SK-N-SH (cell line): ENCODE results near the gene ANTKMT. TPM values are rescaled to one million over a fixed set of nuclear protein-coding genes. Genes with fewer than 3 reads are reported as not detected.

Experiments
- CTCF ChIA-PET: fragments of 300-600, 350-600 bp; formaldehyde crosslinking; extraction: SDS; loops from one replicate; lab custom pipeline; 2021; lab: Yijun Ruan, JAX
- POLR2A ChIA-PET: fragments of 350-600 bp; sonication (Branson Sonifier 250); formaldehyde crosslinking; extraction: SDS; loops from one replicate; lab custom pipeline; 2020; ENCODE audit warnings: antibody characterized with exemption, inconsistent platforms; lab: Yijun Ruan, JAX
- DNase-seq: peaks from one replicate; pipeline ENCODE4 v3.0.0; 2012
- H2AFZ ChIP-seq: fragments of 200-600 bp; sonication (generic); 2 replicates; pipeline ENCODE4 v1.8.1; 2016; ENCODE audit warnings: antibody characterized with exemption, mild to moderate bottlenecking, low read depth
- H3F3A ChIP-seq: fragments of 200-600 bp; sonication (generic); replicated peaks from 2 replicates; pipeline ENCODE3; 2016; ENCODE audit warnings: antibody characterized with exemption, mild to moderate bottlenecking; ENCODE audit not compliant: insufficient read depth
- H3K27ac ChIP-seq, 2 experiments: fragments of 200-500 bp in 1 of 2; fragments of 200-600 bp in 1 of 2; sonication (Bioruptor generic) in 1 of 2; sonication (generic), shearing (Covaris generic) in 1 of 2; 2 replicates each; pipeline versions ENCODE4 v1.5.1 to v1.6.1; 2014 to 2016; ENCODE audit warnings: low read depth in 2 of 2, inconsistent platforms in 1 of 2, low read length in 1 of 2, mild to moderate bottlenecking in 1 of 2, mixed read lengths in 1 of 2
- H3K27me3 ChIP-seq: fragments of 200-600 bp; sonication (generic), shearing (Covaris generic); 2 replicates; pipeline ENCODE4 v1.6.1; 2016; ENCODE audit warnings: mixed run types; ENCODE audit not compliant: insufficient read depth
- H3K36me3 ChIP-seq, 2 experiments: fragments of 200-500 bp in 1 of 2; fragments of 200-600 bp in 1 of 2; sonication (Bioruptor generic) in 1 of 2; sonication (generic) in 1 of 2; replicated peaks in 1 of 2; 2 replicates each; pipeline versions ENCODE3 to v1.5.1; 2014 to 2016; ENCODE audit warnings: low read length in 1 of 2, mild to moderate bottlenecking in 1 of 2; ENCODE audit not compliant: insufficient read depth in 2 of 2, control insufficient read depth in 1 of 2
- H3K4me1 ChIP-seq, 2 experiments: fragments of 200-500 bp in 1 of 2; fragments of 200-600 bp in 1 of 2; sonication (Bioruptor generic) in 1 of 2; sonication (generic), shearing (Covaris generic) in 1 of 2; 2 replicates each; pipeline versions ENCODE4 v1.5.1 to v1.6.1; 2014 to 2016; ENCODE audit warnings: low read depth in 1 of 2, low read length in 1 of 2, mixed run types in 1 of 2; ENCODE audit not compliant: insufficient read depth in 2 of 2, control insufficient read depth in 1 of 2
- H3K4me2 ChIP-seq: fragments of 200-600 bp; sonication (generic), shearing (Covaris generic); 2 replicates; pipeline ENCODE4 v1.6.1; 2017; ENCODE audit warnings: mixed run types
- H3K4me3 ChIP-seq, 2 experiments: fragments of 200-500 bp in 1 of 2; fragments of 200-600 bp in 1 of 2; sonication (Bioruptor generic) in 1 of 2; sonication (generic), shearing (Covaris generic) in 1 of 2; 2 replicates each; pipeline versions ENCODE4 v1.5.1 to v1.8.1; 2014 to 2016; ENCODE audit warnings: low read depth in 2 of 2, inconsistent platforms in 1 of 2, low read length in 1 of 2, mild to moderate bottlenecking in 1 of 2, mixed read lengths in 1 of 2, moderate library complexity in 1 of 2
- H3K79me2 ChIP-seq: fragments of 200-600 bp; sonication (generic); 2 replicates; pipeline ENCODE4 v1.8.1; 2017; ENCODE audit warnings: mild to moderate bottlenecking; ENCODE audit not compliant: insufficient read depth
- H3K9ac ChIP-seq: fragments of 200-600 bp; sonication (generic); 2 replicates; pipeline ENCODE4 v1.6.1; 2017; ENCODE audit warnings: mixed run types
- H3K9me2 ChIP-seq: fragments of 200-600 bp; sonication (generic); 2 replicates; pipeline ENCODE4 v1.6.1; 2017; ENCODE audit warnings: mixed run types
- H3K9me3 ChIP-seq: fragments of 200-600 bp; sonication (generic); 2 replicates; pipeline ENCODE4 v1.6.1; 2017; ENCODE audit warnings: mixed run types, mild to moderate bottlenecking, moderate library complexity
- H4K20me1 ChIP-seq: fragments of 200-600 bp; sonication (generic); 2 replicates; pipeline ENCODE4 v1.6.1; 2017; ENCODE audit warnings: mild to moderate bottlenecking, mixed run types; ENCODE audit not compliant: insufficient read depth
- CTCF ChIP-seq: fragments of 200-600 bp; sonication (generic); IDR thresholded peaks from 2 replicates; pipeline ENCODE4 v1.6.1; 2017; ENCODE audit warnings: antibody characterized with exemption, mild to moderate bottlenecking, moderate library complexity
- FOSL2 ChIP-seq: IDR thresholded peaks from 2 replicates; pipeline ENCODE4 v1.4.0; 2012; ENCODE audit warnings: low read depth, mild to moderate bottlenecking, moderate library complexity, borderline replicate concordance
- JUND ChIP-seq: IDR thresholded peaks from 2 replicates; pipeline ENCODE4 v1.4.0; 2012
- MEF2A ChIP-seq: IDR thresholded peaks from 2 replicates; pipeline ENCODE4 v1.4.0; 2012; ENCODE audit warnings: low read depth, borderline replicate concordance
- NFIC ChIP-seq: IDR thresholded peaks from 2 replicates; pipeline ENCODE4 v1.4.0; 2012; ENCODE audit warnings: borderline replicate concordance
- NRF1 ChIP-seq: IDR thresholded peaks from 2 replicates; pipeline ENCODE4 v1.6.1; 2012; ENCODE audit warnings: low read depth, mild to moderate bottlenecking, low read length
- PBX3 ChIP-seq: IDR thresholded peaks from 2 replicates; pipeline ENCODE4; 2012
- POLR2AphosphoS5 ChIP-seq: IDR thresholded peaks from 2 replicates; pipeline ENCODE4 v1.6.1; 2012; ENCODE audit warnings: low read depth, low read length
- RAD21 ChIP-seq: IDR thresholded peaks from 2 replicates; pipeline ENCODE4 v1.6.1; 2012; ENCODE audit warnings: mild to moderate bottlenecking, low read length
- RFX5 ChIP-seq: IDR thresholded peaks from 2 replicates; pipeline ENCODE4 v1.6.1; 2012; ENCODE audit warnings: mild to moderate bottlenecking, improper control_type of control experiment, low read length
- RXRA ChIP-seq: IDR thresholded peaks from 2 replicates; pipeline ENCODE4 v1.4.0; 2012; ENCODE audit warnings: low read depth, mild to moderate bottlenecking, borderline replicate concordance
- SIN3A ChIP-seq: IDR thresholded peaks from 2 replicates; pipeline ENCODE4 v1.6.1; 2012; ENCODE audit warnings: low read depth, mild to moderate bottlenecking, low read length, moderate library complexity, borderline replicate concordance
- SMC3 ChIP-seq: IDR thresholded peaks from 2 replicates; pipeline ENCODE4 v1.6.1; 2012; ENCODE audit warnings: low read depth, low read length, improper control_type of control experiment
- TAF1 ChIP-seq: IDR thresholded peaks from 2 replicates; pipeline ENCODE4 v1.6.1; 2012; ENCODE audit warnings: low read depth, mild to moderate bottlenecking, low read length, moderate library complexity, borderline replicate concordance
- TCF12 ChIP-seq: IDR thresholded peaks from 2 replicates; pipeline ENCODE4 v1.4.0; 2012
- TEAD4 ChIP-seq: IDR thresholded peaks from 2 replicates; pipeline ENCODE4 v1.4.0; 2012; ENCODE audit warnings: mild to moderate bottlenecking, borderline replicate concordance; ENCODE audit not compliant: insufficient read depth
- USF1 ChIP-seq: IDR thresholded peaks from 2 replicates; pipeline ENCODE4 v1.4.0; 2012; ENCODE audit warnings: low read depth, borderline replicate concordance
- YY1 ChIP-seq: IDR thresholded peaks from 2 replicates; pipeline ENCODE4 v1.4.0; 2012; ENCODE audit warnings: low read depth, mild to moderate bottlenecking
- ZBTB33 ChIP-seq: IDR thresholded peaks from 2 replicates; pipeline ENCODE4 v1.4.0; 2012; ENCODE audit warnings: low read depth, borderline replicate concordance
- WGBS: methylation state at CpG from one replicate; pipeline ENCODE4 v1.1.6; 2017; ENCODE audit warnings: low lambda C conversion rate; 5-methylcytosine and 5-hydroxymethylcytosine counted together
- polyA plus RNA-seq, 3 experiments: library from polyadenylated mRNA; depleted of rRNA; stranded (reverse); fragments of >200 nt; gene quantifications; 2 replicates each; pipeline ENCODE4 v1.2.3, GENCODE V29; 2012
- TF ChIP-seq, protein P1 (sequence below): IDR thresholded peaks from 2 replicates; pipeline ENCODE4 v1.6.1; 2012; ENCODE audit warnings: mild to moderate bottlenecking, low read depth, low read length, moderate library complexity
- TF ChIP-seq, protein P2 (sequence below): fragments of 150-350 bp; IDR thresholded peaks from 2 replicates; pipeline ENCODE4 v1.6.1; 2016; ENCODE audit warnings: mild to moderate bottlenecking, low read depth, low read length

ANTKMT gene
- polyA plus RNA-seq, 1 of the 3 experiments (the other 2 are of a cell fraction): 57.4 TPM

GRCh38 chr16:726438-727290, 5.7 kb downstream of the ANTKMT start, which contains the start of the genes CCDC78 and HAGHL:
CCDC78 (minus strand) TSS chr16:726443; CDS start chr16:726367, 76 bp downstream.
HAGHL (plus strand) TSS chr16:727106; CDS start chr16:727510, 404 bp downstream.
- peak within 1 kb of the TSS; percentile 78 to 82 for H3K4me3 ChIP-seq
- H3K4me2 ChIP-seq: peak within 1 kb of the TSS; percentile 99
- H3F3A ChIP-seq: peaks cover 17% of the 10 kb centered on the region
- H4K20me1 ChIP-seq: 0 out of 2 replicates have a peak, but pooled peaks cover 13% of the 10 kb centered on the region
- WGBS: 66% methylated on average over 18 of the region's 88 CpGs
- no peaks in the 10 kb centered on the region for H3K9me2 ChIP-seq
- H3K27me3 ChIP-seq: no peaks in the 10 kb centered on the region
- ChIA-PET POLR2A (interaction anchor here (2.6 kb wide), 1 partner anchor 10 kb away, joined by 13 read pairs; the partner anchor contains the start of gene METRN), CTCF (interaction anchor here (0.9 to 20.3 kb wide), 6 partner anchors 13 to 59 kb away, joined by 3 to 358 read pairs (median 4); partner anchors contain the start of genes ANTKMT, CIAO3, FBXL16 and METRN)
- H3K4me1 ChIP-seq: peaks cover 3 to 25% of the 10 kb centered on the region in 2 experiments; a peak in 2 of 4 replicates
- peak; percentile 94 for DNase-seq
- H3K9ac ChIP-seq: peak within 1 kb of the TSS; percentile 69
- H3K79me2 ChIP-seq: no peaks in the 10 kb centered on the region; the same call in 1 of the 2 replicates
- peak within 1 kb of the TSS in 1 of 2 experiments; percentile 84; a peak in 2 of 4 replicates for H3K27ac ChIP-seq
- peaks cover 0 to 5% of the 10 kb centered on the region in 2 experiments for H3K36me3 ChIP-seq
- H2AFZ ChIP-seq: no peak within 1 kb of the TSS
- no peaks in the 10 kb centered on the region for H3K9me3 ChIP-seq
- TF ChIP-seq ZBTB33: no peak
- no peak for TF ChIP-seq TAF1
- TF ChIP-seq SIN3A: no peak
- TF ChIP-seq TCF12: no peak
- TF ChIP-seq NRF1: peak; percentile 31; the same call in 1 of the 2 replicates
- TF ChIP-seq, protein P1, sequence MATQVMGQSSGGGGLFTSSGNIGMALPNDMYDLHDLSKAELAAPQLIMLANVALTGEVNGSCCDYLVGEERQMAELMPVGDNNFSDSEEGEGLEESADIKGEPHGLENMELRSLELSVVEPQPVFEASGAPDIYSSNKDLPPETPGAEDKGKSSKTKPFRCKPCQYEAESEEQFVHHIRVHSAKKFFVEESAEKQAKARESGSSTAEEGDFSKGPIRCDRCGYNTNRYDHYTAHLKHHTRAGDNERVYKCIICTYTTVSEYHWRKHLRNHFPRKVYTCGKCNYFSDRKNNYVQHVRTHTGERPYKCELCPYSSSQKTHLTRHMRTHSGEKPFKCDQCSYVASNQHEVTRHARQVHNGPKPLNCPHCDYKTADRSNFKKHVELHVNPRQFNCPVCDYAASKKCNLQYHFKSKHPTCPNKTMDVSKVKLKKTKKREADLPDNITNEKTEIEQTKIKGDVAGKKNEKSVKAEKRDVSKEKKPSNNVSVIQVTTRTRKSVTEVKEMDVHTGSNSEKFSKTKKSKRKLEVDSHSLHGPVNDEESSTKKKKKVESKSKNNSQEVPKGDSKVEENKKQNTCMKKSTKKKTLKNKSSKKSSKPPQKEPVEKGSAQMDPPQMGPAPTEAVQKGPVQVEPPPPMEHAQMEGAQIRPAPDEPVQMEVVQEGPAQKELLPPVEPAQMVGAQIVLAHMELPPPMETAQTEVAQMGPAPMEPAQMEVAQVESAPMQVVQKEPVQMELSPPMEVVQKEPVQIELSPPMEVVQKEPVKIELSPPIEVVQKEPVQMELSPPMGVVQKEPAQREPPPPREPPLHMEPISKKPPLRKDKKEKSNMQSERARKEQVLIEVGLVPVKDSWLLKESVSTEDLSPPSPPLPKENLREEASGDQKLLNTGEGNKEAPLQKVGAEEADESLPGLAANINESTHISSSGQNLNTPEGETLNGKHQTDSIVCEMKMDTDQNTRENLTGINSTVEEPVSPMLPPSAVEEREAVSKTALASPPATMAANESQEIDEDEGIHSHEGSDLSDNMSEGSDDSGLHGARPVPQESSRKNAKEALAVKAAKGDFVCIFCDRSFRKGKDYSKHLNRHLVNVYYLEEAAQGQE: peak; percentile 32; the same call in 1 of the 2 replicates
- TF ChIP-seq FOSL2: no peak
- peak; percentile 10; the same call in 1 of the 2 replicates for TF ChIP-seq PBX3
- no peak for TF ChIP-seq TEAD4
- no peak for TF ChIP-seq CTCF
- TF ChIP-seq USF1: peak; percentile 55; the same call in 1 of the 2 replicates
- TF ChIP-seq JUND: no peak
- no peak for TF ChIP-seq RAD21
- no peak for TF ChIP-seq NFIC
- no peak for TF ChIP-seq SMC3
- TF ChIP-seq RXRA: no peak
- no peak for TF ChIP-seq MEF2A
- TF ChIP-seq POLR2AphosphoS5: no peak
- TF ChIP-seq, protein P2, sequence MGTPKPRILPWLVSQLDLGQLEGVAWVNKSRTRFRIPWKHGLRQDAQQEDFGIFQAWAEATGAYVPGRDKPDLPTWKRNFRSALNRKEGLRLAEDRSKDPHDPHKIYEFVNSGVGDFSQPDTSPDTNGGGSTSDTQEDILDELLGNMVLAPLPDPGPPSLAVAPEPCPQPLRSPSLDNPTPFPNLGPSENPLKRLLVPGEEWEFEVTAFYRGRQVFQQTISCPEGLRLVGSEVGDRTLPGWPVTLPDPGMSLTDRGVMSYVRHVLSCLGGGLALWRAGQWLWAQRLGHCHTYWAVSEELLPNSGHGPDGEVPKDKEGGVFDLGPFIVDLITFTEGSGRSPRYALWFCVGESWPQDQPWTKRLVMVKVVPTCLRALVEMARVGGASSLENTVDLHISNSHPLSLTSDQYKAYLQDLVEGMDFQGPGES: no peak
- no peak for TF ChIP-seq YY1
- no peak for TF ChIP-seq RFX5
